Trophoblast cell (in vitro differentiated cells and primary cell): ENCODE data around the gene ZNF552.
"Not testable (repeated sequence)": the region's sequence is repeated elsewhere in the genome, so short reads cannot be mapped to it uniquely, and the experiment has no call there.

Source experiments
- DNase-seq, 2 donors: peaks; one replicate each; pipeline ENCODE4 v3.0.0-alpha.2; 2016
- H2AFZ ChIP-seq: 2 replicates; pipeline ENCODE4 v1.6.1; 2013; ENCODE audit warnings: low read length, moderate library complexity, mild to moderate bottlenecking; ENCODE audit not compliant: insufficient read depth, poor library complexity
- H2AK5ac ChIP-seq: 2 replicates; pipeline ENCODE4 v1.6.1; 2013; ENCODE audit warnings: mild to moderate bottlenecking, low read length
- H2BK120ac ChIP-seq: 2 replicates; pipeline ENCODE4 v1.6.1; 2013; ENCODE audit warnings: low read length, mild to moderate bottlenecking, moderate library complexity; ENCODE audit not compliant: insufficient read depth, poor library complexity
- H2BK12ac ChIP-seq: 2 replicates; pipeline ENCODE4 v1.6.1; 2013; ENCODE audit warnings: mild to moderate bottlenecking, low read length, moderate library complexity
- H2BK5ac ChIP-seq: 2 replicates; pipeline ENCODE4 v1.6.1; 2013; ENCODE audit warnings: low read length, low read depth, moderate library complexity, mild to moderate bottlenecking; ENCODE audit not compliant: poor library complexity
- H3K14ac ChIP-seq: 2 replicates; pipeline ENCODE4 v1.6.1; 2013; ENCODE audit warnings: mild to moderate bottlenecking, low read length
- H3K18ac ChIP-seq: 2 replicates; pipeline ENCODE4 v1.6.1; 2013; ENCODE audit warnings: mild to moderate bottlenecking, low read length
- H3K23ac ChIP-seq: 2 replicates; pipeline ENCODE4 v1.6.1; 2013; ENCODE audit warnings: low read length
- H3K27ac ChIP-seq: 2 replicates; pipeline ENCODE4 v1.5.1; 2013; ENCODE audit warnings: low read depth, mild to moderate bottlenecking, inconsistent platforms, low read length, moderate library complexity
- H3K27me3 ChIP-seq: 2 replicates; pipeline ENCODE4 v1.6.1; 2013; ENCODE audit warnings: inconsistent platforms, mild to moderate bottlenecking, low read length, moderate library complexity; ENCODE audit not compliant: insufficient read depth
- H3K36me3 ChIP-seq, 2 experiments: 1 replicate in 1 of 2; 2 replicates in 1 of 2; pipeline ENCODE4 v1.6.1; 2013; ENCODE audit warnings: low read length in 2 of 2, mild to moderate bottlenecking in 2 of 2, moderate library complexity in 1 of 2; ENCODE audit not compliant: insufficient read depth in 2 of 2, control insufficient read depth in 1 of 2
- H3K4ac ChIP-seq: 2 replicates; pipeline ENCODE4 v1.6.1; 2013; ENCODE audit warnings: low read depth, mild to moderate bottlenecking, low read length, moderate library complexity
- H3K4me1 ChIP-seq, 2 experiments: 1 replicate in 1 of 2; 2 replicates in 1 of 2; pipeline ENCODE4 v1.6.1; 2013; ENCODE audit warnings: low read length in 2 of 2, mild to moderate bottlenecking in 2 of 2, moderate library complexity in 1 of 2; ENCODE audit not compliant: insufficient read depth in 2 of 2, control insufficient read depth in 1 of 2
- H3K4me2 ChIP-seq: 2 replicates; pipeline ENCODE4 v1.6.1; 2013; ENCODE audit warnings: inconsistent platforms, mild to moderate bottlenecking, low read length, moderate library complexity
- H3K4me3 ChIP-seq: 2 replicates; pipeline ENCODE4 v1.5.1; 2013; ENCODE audit warnings: mild to moderate bottlenecking, low read depth, low read length, inconsistent platforms
- H3K79me1 ChIP-seq: one replicate; pipeline ENCODE4 v1.6.1; 2013; ENCODE audit warnings: low read length
- H3K79me2 ChIP-seq: 2 replicates; pipeline ENCODE4 v1.6.1; 2013; ENCODE audit warnings: low read length, mild to moderate bottlenecking; ENCODE audit not compliant: control insufficient read depth, insufficient read depth, poor library complexity
- H3K9ac ChIP-seq: 2 replicates; pipeline ENCODE4 v1.6.1; 2013; ENCODE audit warnings: mild to moderate bottlenecking, low read length
- H3K9me3 ChIP-seq: 2 replicates; pipeline ENCODE4 v1.6.1; 2013; ENCODE audit warnings: low read depth, mild to moderate bottlenecking, control low read depth, inconsistent platforms, low read length; ENCODE audit not compliant: insufficient read depth
- H4K12ac ChIP-seq: 2 replicates; pipeline ENCODE4 v1.6.1; 2013; ENCODE audit warnings: low read depth, mild to moderate bottlenecking, low read length, moderate library complexity
- H4K8ac ChIP-seq: 2 replicates; pipeline ENCODE4 v1.6.1; 2013; ENCODE audit warnings: low read depth, mild to moderate bottlenecking, low read length, moderate library complexity
- H4K91ac ChIP-seq: one replicate; pipeline ENCODE4 v1.6.1; 2013; ENCODE audit warnings: low read depth, mild to moderate bottlenecking, low read length, moderate library complexity
- WGBS: extraction: QIAGEN DNeasy Blood & Tissue Kit; methylation state at CpG from one replicate; pipeline ENCODE4 v1.1.7; 2013; ENCODE audit warnings: missing lambda C conversion rate; ENCODE audit not compliant: insufficient read length, insufficient coverage; ENCODE audit errors: extremely low coverage; 5-methylcytosine and 5-hydroxymethylcytosine counted together

The ZNF552 gene

DNA sequence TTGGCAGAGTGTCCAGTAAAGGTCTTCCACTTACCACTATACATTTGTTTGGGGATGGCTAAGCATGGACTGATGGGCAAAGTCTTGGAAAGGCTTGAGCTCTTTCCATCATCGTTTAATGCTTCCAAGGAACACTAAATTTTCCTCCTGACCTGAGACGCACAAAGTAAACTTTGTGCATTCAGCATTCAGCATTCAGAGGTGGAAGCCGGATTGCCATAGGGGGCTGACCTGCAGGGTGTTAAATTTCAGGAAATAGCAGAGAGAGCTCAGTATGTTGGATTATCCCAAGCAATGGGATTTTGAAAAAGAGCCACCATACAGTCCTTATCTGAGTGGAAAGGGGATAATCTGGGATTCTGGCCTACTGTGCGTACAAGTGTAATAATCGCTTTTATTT is 14.0 kb downstream of the ZNF552 start:
- Histone ChIP-seq H3K4me3 (no peak overlapping the region), H4K12ac (no peak overlapping the region), H3K9ac (no peak overlapping the region), H2AK5ac (no peak overlapping the region), H3K9me3 (no peaks in the 10 kb centered on the region), H3K23ac (no peak overlapping the region), H3K79me2 (peaks cover 1% of the 10 kb centered on the region), H3K4me2 (peak overlapping the region; percentile 39), H4K8ac (no peak overlapping the region), H3K27me3 (no peaks in the 10 kb centered on the region), H2AFZ (no peak overlapping the region), H3K36me3 (peaks cover 2 to 5% of the 10 kb centered on the region in 2 experiments), H3K18ac (no peak overlapping the region), H3K4ac (no peak overlapping the region), H3K14ac (no peak overlapping the region), H2BK12ac (no peak overlapping the region), H3K27ac (peak overlapping the region; percentile 44), H2BK120ac (no peak overlapping the region), H3K4me1 (peaks cover 9 to 14% of the 10 kb centered on the region in 2 experiments), H2BK5ac (no peak overlapping the region), H4K91ac (no peak overlapping the region), H3K79me1 (peaks cover 15% of the 10 kb centered on the region)
- WGBS = no CpG with 5 or more reads among the region's 5 CpGs
- no peak for DNase-seq

- not testable (repeated sequence) for DNase-seq, H3K4ac ChIP-seq, H3K23ac ChIP-seq, H3K4me1 ChIP-seq, H3K9me3 ChIP-seq, H2AK5ac ChIP-seq, H2BK12ac ChIP-seq, H3K79me1 ChIP-seq, H3K14ac ChIP-seq, H4K12ac ChIP-seq, H3K27ac ChIP-seq, H4K8ac ChIP-seq, H2AFZ ChIP-seq, H3K9ac ChIP-seq, H3K79me2 ChIP-seq, H3K27me3 ChIP-seq, H2BK120ac ChIP-seq, H3K4me2 ChIP-seq, H3K4me3 ChIP-seq, H3K18ac ChIP-seq, H4K91ac ChIP-seq, H2BK5ac ChIP-seq
- WGBS = no CpG with 5 or more reads among the region's 1 CpG
- H3K36me3 ChIP-seq = peaks cover 2 to 12% of the 10 kb centered on the region in 2 experiments
These were observed 18.1 kb downstream of the ZNF552 start for GRCh38 chr19:57796580-57796979.

DNA sequence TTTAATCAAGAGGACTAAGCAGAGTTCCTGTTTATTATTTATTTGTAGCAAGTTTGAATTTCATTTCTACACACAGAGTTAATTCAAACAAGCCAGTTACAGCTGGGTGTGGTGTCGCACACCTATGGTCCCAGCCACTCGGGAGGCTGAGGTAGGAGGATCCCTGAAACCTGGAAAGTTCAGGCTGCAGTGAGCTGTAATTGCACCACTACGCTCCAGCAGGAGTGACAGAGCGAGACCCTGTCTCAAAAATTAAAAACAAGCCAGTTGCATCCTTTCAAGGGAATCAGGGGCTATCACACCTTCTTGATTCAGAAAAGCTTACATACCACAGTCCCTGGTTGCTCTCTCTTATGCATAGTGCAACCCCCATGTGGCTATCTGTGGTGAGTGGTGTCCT is 25.4 kb downstream of the ZNF552 start:
- Histone ChIP-seq H2BK5ac (no peak overlapping the region), H3K4ac (no peak overlapping the region), H3K23ac (no peak overlapping the region), H3K4me1 (no peaks in the 10 kb centered on the region), H3K4me3 (no peak overlapping the region), H3K4me2 (no peak overlapping the region), H3K9ac (no peak overlapping the region), H3K36me3 (peaks cover 12 to 34% of the 10 kb centered on the region in 2 experiments), H4K91ac (no peak overlapping the region), H3K79me1 (no peaks in the 10 kb centered on the region), H2AFZ (no peak overlapping the region), H2BK12ac (no peak overlapping the region), H3K18ac (peak overlapping the region; percentile 15), H3K27ac (no peak overlapping the region), H2AK5ac (no peak overlapping the region), H3K27me3 (no peaks in the 10 kb centered on the region), H4K8ac (no peak overlapping the region), H4K12ac (no peak overlapping the region), H3K79me2 (no peaks in the 10 kb centered on the region), H3K14ac (no peak overlapping the region), H2BK120ac (no peak overlapping the region), H3K9me3 (no peaks in the 10 kb centered on the region)
- no CpG with 5 or more reads among the region's 4 CpGs for WGBS
- no peak for DNase-seq

DNA sequence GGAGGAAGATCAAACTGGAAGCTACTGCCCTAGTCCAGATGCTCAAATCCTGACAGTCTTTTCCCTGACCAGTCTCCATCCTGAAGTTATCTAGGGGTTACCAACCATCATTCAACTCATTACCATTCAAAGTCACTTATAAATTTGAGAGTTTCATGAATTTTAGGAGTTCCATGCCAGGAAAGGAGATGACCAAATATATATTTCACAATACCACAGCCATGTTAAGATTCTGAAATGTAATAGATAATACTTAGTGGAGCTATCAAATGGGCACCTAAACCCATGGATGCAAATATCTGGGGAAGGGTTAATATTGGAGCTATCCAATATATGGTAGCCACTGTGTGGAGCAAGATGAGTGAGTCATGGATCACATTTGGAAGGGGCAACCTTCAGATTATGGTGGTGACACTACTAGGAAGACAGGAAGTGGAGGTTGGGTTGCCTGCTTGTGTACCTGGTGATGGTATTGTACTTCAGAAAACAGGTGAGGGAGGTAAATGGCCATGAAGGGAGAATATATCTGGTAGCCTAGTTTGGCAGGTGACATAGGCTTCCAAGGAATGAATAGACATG is 26.5 kb downstream of the ZNF552 start:
- Histone ChIP-seq H3K4me3 (no peak overlapping the region), H3K4me2 (no peak overlapping the region), H3K79me1 (no peaks in the 10 kb centered on the region), H2AFZ (no peak overlapping the region), H3K36me3 (peaks cover 12 to 34% of the 10 kb centered on the region in 2 experiments), H2BK12ac (no peak overlapping the region), H3K27ac (no peak overlapping the region), H3K14ac (no peak overlapping the region), H3K4me1 (no peaks in the 10 kb centered on the region), H3K23ac (no peak overlapping the region), H4K91ac (no peak overlapping the region), H2BK120ac (no peak overlapping the region), H2BK5ac (no peak overlapping the region), H4K8ac (no peak overlapping the region), H3K9me3 (no peaks in the 10 kb centered on the region), H4K12ac (no peak overlapping the region), H3K9ac (no peak overlapping the region), H3K18ac (no peak overlapping the region), H2AK5ac (no peak overlapping the region), H3K4ac (no peak overlapping the region), H3K27me3 (no peaks in the 10 kb centered on the region), H3K79me2 (no peaks in the 10 kb centered on the region)
- no peak for DNase-seq
